Dermis microvascular lymphatic vessel endothelial cell (primary cell): Measurements from ENCODE around the gene KATNAL1. TPM values are rescaled to one million over a fixed set of nuclear protein-coding genes. Genes with fewer than 3 reads are reported as not detected.
"Not testable (repeated sequence)": the region's sequence is repeated elsewhere in the genome, so short reads cannot be mapped to it uniquely, and the experiment has no call there.

Source experiments
- DNase-seq, 2 donors: peaks; one replicate each; pipeline versions ENCODE4 v3.0.0 to v3.0.0-alpha.2; 2010; ENCODE audit warnings: low read depth in 2 of 2
- total RNA-seq: library from RNA; depleted of rRNA; stranded (reverse); fragments of >200 nt; gene quantifications from 2 replicates; pipeline ENCODE4 v1.2.1, GENCODE V29; 2014

The KATNAL1 gene
- total RNA-seq, 1 donor from 2014 or later: 9.1 TPM

GRCh38 chr13:30212256-30212655 is 95.1 kb downstream of the KATNAL1 start:
- no peak for DNase-seq

GRCh38 chr13:30211745-30212144 is 95.6 kb downstream of the KATNAL1 start:
- no peak for DNase-seq

- no peak for DNase-seq
These were observed 102.8 kb downstream of the KATNAL1 start for GRCh38 chr13:30204564-30204963.

- DNase-seq: peak in 1 of 2 donors; percentile 14
These were observed 111.3 kb downstream of the KATNAL1 start for GRCh38 chr13:30196025-30196424.

GRCh38 chr13:30194906-30195305 is 112.4 kb downstream of the KATNAL1 start:
- no peak for DNase-seq

- DNase-seq: no peak
These were observed 113.8 kb downstream of the KATNAL1 start for GRCh38 chr13:30193279-30194234.

- DNase-seq: no peak
These were observed 114.8 kb downstream of the KATNAL1 start for GRCh38 chr13:30192320-30193093.

GRCh38 chr13:30191491-30192100 is 115.8 kb downstream of the KATNAL1 start:
- peak in 1 of 2 donors; percentile 21 for DNase-seq

GRCh38 chr13:30186634-30187415 is 120.5 kb downstream of the KATNAL1 start:
- DNase-seq: no peak

GRCh38 chr13:30181888-30182651 is 125.3 kb downstream of the KATNAL1 start:
- DNase-seq: no peak

- no peak for DNase-seq
These were observed 127.6 kb downstream of the KATNAL1 start for GRCh38 chr13:30179597-30180276.

- DNase-seq: no peak
These were observed 128.4 kb downstream of the KATNAL1 start for GRCh38 chr13:30178976-30179375.

GRCh38 chr13:30175166-30175565 is 132.2 kb downstream of the KATNAL1 start:
- DNase-seq: no peak

- DNase-seq: not testable (repeated sequence)
These were observed 133.1 kb downstream of the KATNAL1 start for GRCh38 chr13:30174250-30174649.

- no peak for DNase-seq
These were observed 134.1 kb downstream of the KATNAL1 start for GRCh38 chr13:30173303-30173610.

- no peak for DNase-seq
These were observed 134.6 kb downstream of the KATNAL1 start for GRCh38 chr13:30172593-30173302.

GRCh38 chr13:30170569-30170968 is 136.8 kb downstream of the KATNAL1 start:
- no peak for DNase-seq

- no peak for DNase-seq
These were observed 137.9 kb downstream of the KATNAL1 start for GRCh38 chr13:30169442-30169841.

GRCh38 chr13:30165796-30166195 is 141.6 kb downstream of the KATNAL1 start:
- DNase-seq: peak; percentile 9 to 11
